Endothelial cell of umbilical vein (primary cell): ENCODE measurements around the gene PHOX2A. TPM values are rescaled to one million over a fixed set of nuclear protein-coding genes. Genes with fewer than 3 reads are reported as not detected.

Experiments used
- BruUV-seq: library from RNA; stranded (reverse); fragments of 400-500 nt; replicated peaks from 2 replicates; lab custom pipeline; 2021; lab: Mats Ljungman, UMichigan
- CTCF ChIA-PET: fragments of 300-600, 350-600 bp; sonication (Branson Sonifier 250); formaldehyde crosslinking; loops from one replicate; lab custom pipeline; 2021; ENCODE audit warnings: antibody characterized with exemption, inconsistent platforms; lab: Charles Lee
- POLR2A ChIA-PET: fragments of 300-600, 350-600 bp; sonication (Branson Sonifier 250); formaldehyde crosslinking; loops from one replicate; lab custom pipeline; 2021; ENCODE audit warnings: antibody characterized with exemption, inconsistent platforms; lab: Charles Lee
- DNase-seq: peaks from one replicate; pipeline ENCODE4 v3.0.0-alpha.2; 2011; ENCODE audit warnings: low read depth, low spot score
- FAIRE-seq: peaks from 2 replicates; lab custom pipeline; 2011; peaks lifted over from hg19 to GRCh38; lab: Jason Lieb, UNC
- H2AFZ ChIP-seq: 2 replicates; pipeline ENCODE4 v1.6.0; 2012; ENCODE audit warnings: low read depth, low read length, control low read depth, inconsistent platforms
- H3K27ac ChIP-seq: 2 replicates; pipeline ENCODE4 v1.5.1; 2011; ENCODE audit warnings: low read depth, mild to moderate bottlenecking, control low read depth, low read length, moderate library complexity; ENCODE audit not compliant: insufficient read depth
- H3K27me3 ChIP-seq, 2 experiments: 2 replicates each; pipeline versions ENCODE4 v1.6.0 to v1.6.1; 2011; ENCODE audit warnings: low read length in 2 of 2, mixed read lengths in 1 of 2; ENCODE audit not compliant: control insufficient read depth in 2 of 2, insufficient read depth in 2 of 2
- H3K36me3 ChIP-seq, 2 experiments: 2 replicates in 1 of 2; 3 replicates in 1 of 2; pipeline ENCODE4 v1.5.1; 2011; ENCODE audit warnings: low read length in 2 of 2, mild to moderate bottlenecking in 1 of 2, moderate library complexity in 1 of 2; ENCODE audit not compliant: control insufficient read depth in 2 of 2, insufficient read depth in 2 of 2; ENCODE audit errors: extremely low read depth in 1 of 2
- H3K4me1 ChIP-seq: 3 replicates; pipeline ENCODE4 v1.5.1; 2011; ENCODE audit warnings: mild to moderate bottlenecking, low read length; ENCODE audit not compliant: control insufficient read depth, insufficient read depth; ENCODE audit errors: extremely low read depth
- H3K4me2 ChIP-seq: 2 replicates; pipeline ENCODE4 v1.6.1; 2011; ENCODE audit warnings: low read length, control low read depth, mixed read lengths; ENCODE audit not compliant: insufficient read depth
- H3K4me3 ChIP-seq, 3 experiments: fragments of 200-600 bp in 1 of 3; sonication (generic), shearing (Covaris generic) in 1 of 3; replicated peaks in 1 of 3; 2 replicates each; pipeline ENCODE4 v1.5.1; 2011 to 2016; ENCODE audit warnings: control low read depth in 3 of 3, low read length in 3 of 3, mild to moderate bottlenecking in 2 of 3, inconsistent platforms in 1 of 3, low read depth in 1 of 3, moderate library complexity in 1 of 3; ENCODE audit not compliant: insufficient read depth in 1 of 3
- H3K79me2 ChIP-seq: 2 replicates; pipeline ENCODE4 v1.6.0; 2012; ENCODE audit warnings: low read length, inconsistent platforms; ENCODE audit not compliant: control insufficient read depth, insufficient read depth
- H3K9ac ChIP-seq: replicated peaks from 2 replicates; pipeline ENCODE3; 2011; ENCODE audit warnings: low read length, control low read depth; ENCODE audit not compliant: insufficient read depth; ENCODE audit errors: extremely low read depth
- H3K9me1 ChIP-seq: replicated peaks from 3 replicates; pipeline ENCODE4 v1.6.0; 2011; ENCODE audit warnings: mild to moderate bottlenecking, low read length; ENCODE audit not compliant: control insufficient read depth, insufficient read depth; ENCODE audit errors: extremely low read depth
- H3K9me3 ChIP-seq: replicated peaks from 2 replicates; pipeline ENCODE4 v1.5.1; 2012; ENCODE audit warnings: low read length, inconsistent platforms; ENCODE audit not compliant: control insufficient read depth, insufficient read depth
- H4K20me1 ChIP-seq: replicated peaks from 2 replicates; pipeline ENCODE3; 2011; ENCODE audit warnings: mild to moderate bottlenecking, low read length; ENCODE audit not compliant: control insufficient read depth, insufficient read depth; ENCODE audit errors: extremely low read depth
- EZH2 ChIP-seq: IDR thresholded peaks from 2 replicates; pipeline ENCODE4 v1.6.1; 2012; ENCODE audit warnings: borderline replicate concordance, low read depth, mild to moderate bottlenecking, moderate library complexity, low read length, inconsistent platforms; ENCODE audit not compliant: severe bottlenecking
- FOS ChIP-seq: IDR thresholded peaks from 2 replicates; pipeline ENCODE4 v1.6.1; 2011; ENCODE audit warnings: mild to moderate bottlenecking, low read length, moderate library complexity, borderline replicate concordance; ENCODE audit not compliant: insufficient read depth
- GATA2 ChIP-seq: IDR thresholded peaks from 2 replicates; pipeline ENCODE4 v1.7.0; 2011; ENCODE audit warnings: low read depth, mild to moderate bottlenecking, moderate library complexity, mixed read lengths, low read length; ENCODE audit not compliant: insufficient read length, insufficient read depth
- JUN ChIP-seq: IDR thresholded peaks from 2 replicates; pipeline ENCODE4 v1.6.1; 2011; ENCODE audit warnings: borderline replicate concordance, low read depth; ENCODE audit not compliant: insufficient read length, insufficient read depth
- MYC ChIP-seq: IDR thresholded peaks from one replicate; pipeline ENCODE4 v1.6.1; 2011; ENCODE audit warnings: mild to moderate bottlenecking, low read depth, low read length
- POLR2A ChIP-seq: IDR thresholded peaks from 2 replicates; pipeline ENCODE4 v1.6.1; 2012; ENCODE audit warnings: low read depth, mild to moderate bottlenecking, control low read depth, low read length
- POLR2AphosphoS5 ChIP-seq: IDR thresholded peaks from 2 replicates; pipeline ENCODE4 v1.6.1; 2012; ENCODE audit warnings: low read depth, mild to moderate bottlenecking, control low read depth, low read length, moderate library complexity; ENCODE audit not compliant: insufficient read depth
- dilution Hi-C: fragments of 300-500 bp; cut with MboI; formaldehyde crosslinking; loops from one replicate; pipeline ENCODE4 v1.15.0; 2019; ENCODE audit warnings: low sequenced_read_pairs; ENCODE audit not compliant: extremely low pct_ligation_motif_present
- intact Hi-C: fragments of 100-400 bp; cut with micrococcal nuclease; formaldehyde crosslinking; loops from one replicate; pipeline ENCODE4 v1.10.0; 2022
- polyA plus RNA-seq, 4 experiments: library from polyadenylated mRNA; depleted of rRNA in 3 of 4; stranded (reverse) in 3 of 4; unstranded in 1 of 4; fragments of >200 nt; gene quantifications; 2 replicates each; pipeline versions ENCODE4 v1.2.1 to v1.2.3, GENCODE V29; 2011 to 2012; ENCODE audit warnings: missing spikeins in 1 of 4
- total RNA-seq: library from RNA; stranded (reverse); gene quantifications from 2 replicates; pipeline ENCODE4 v1.2.3, GENCODE V29; 2021
- TF ChIP-seq, protein P1 (sequence below): IDR thresholded peaks from 2 replicates; pipeline ENCODE4 v1.6.1; 2011; ENCODE audit not compliant: insufficient read depth, insufficient read length
- TF ChIP-seq, protein P2 (sequence below), 2 donors: IDR thresholded peaks; 1 replicate in 1 of 2; 2 replicates in 1 of 2; pipeline ENCODE4 v1.5.1; 2011; ENCODE audit warnings: low read length in 2 of 2, mild to moderate bottlenecking in 2 of 2, moderate library complexity in 2 of 2, control low read depth in 1 of 2, inconsistent platforms in 1 of 2, low read depth in 1 of 2; ENCODE audit not compliant: insufficient read depth in 1 of 2; ENCODE audit errors: extremely low read depth in 1 of 2

The PHOX2A gene
- total and polyA plus RNA-seq, 2 donors (not counting 3 experiments of a cell fraction or from before 2014, with no cell fraction given) = not detected

DNA sequence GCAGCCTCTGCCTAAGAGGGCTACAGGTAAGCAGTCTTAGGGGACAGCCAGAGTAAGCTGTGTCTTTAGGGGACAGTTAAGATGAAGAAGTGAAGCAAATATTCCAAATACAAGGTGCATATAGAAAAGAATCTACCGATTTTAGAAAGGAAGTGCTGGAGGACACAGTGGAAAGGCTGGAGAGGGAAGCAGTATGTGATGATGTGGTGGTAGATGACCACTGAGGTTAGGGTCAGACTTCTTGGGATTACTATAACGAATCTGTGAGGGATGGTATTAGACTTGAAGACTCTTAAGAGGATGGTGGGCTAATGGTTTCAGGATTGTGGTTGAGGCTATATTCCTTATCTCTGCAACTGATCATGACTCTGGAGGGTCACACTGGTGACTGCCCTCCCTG, 40.0 kb upstream of the PHOX2A start:
- FAIRE-seq (no peak), DNase-seq (no peak)
- TF ChIP-seq, protein P1, sequence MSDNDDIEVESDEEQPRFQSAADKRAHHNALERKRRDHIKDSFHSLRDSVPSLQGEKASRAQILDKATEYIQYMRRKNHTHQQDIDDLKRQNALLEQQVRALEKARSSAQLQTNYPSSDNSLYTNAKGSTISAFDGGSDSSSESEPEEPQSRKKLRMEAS = no peak
- TF ChIP-seq JUN = no peak
- no peak for TF ChIP-seq MYC
- no peak for TF ChIP-seq GATA2
- TF ChIP-seq POLR2AphosphoS5 = no peak
- Histone ChIP-seq H3K9ac (no peak overlapping the region), H3K36me3 (no peaks in the 10 kb centered on the region), H2AFZ (no peak overlapping the region), H3K79me2 (no peaks in the 10 kb centered on the region), H3K4me2 (no peak overlapping the region), H3K9me1 (no peaks in the 10 kb centered on the region), H3K4me3 (no peak overlapping the region), H3K9me3 (no peaks in the 10 kb centered on the region), H3K27me3 (peaks cover 7 to 11% of the 10 kb centered on the region in 2 experiments), H3K4me1 (no peaks in the 10 kb centered on the region), H4K20me1 (no peaks in the 10 kb centered on the region), H3K27ac (no peak overlapping the region)
- BruUV-seq = no TSS peak
- ChIA-PET POLR2A (no interaction called here), CTCF (no interaction called here)
- dilution Hi-C loops (no loop called here), intact Hi-C loops (no loop called here)

DNA sequence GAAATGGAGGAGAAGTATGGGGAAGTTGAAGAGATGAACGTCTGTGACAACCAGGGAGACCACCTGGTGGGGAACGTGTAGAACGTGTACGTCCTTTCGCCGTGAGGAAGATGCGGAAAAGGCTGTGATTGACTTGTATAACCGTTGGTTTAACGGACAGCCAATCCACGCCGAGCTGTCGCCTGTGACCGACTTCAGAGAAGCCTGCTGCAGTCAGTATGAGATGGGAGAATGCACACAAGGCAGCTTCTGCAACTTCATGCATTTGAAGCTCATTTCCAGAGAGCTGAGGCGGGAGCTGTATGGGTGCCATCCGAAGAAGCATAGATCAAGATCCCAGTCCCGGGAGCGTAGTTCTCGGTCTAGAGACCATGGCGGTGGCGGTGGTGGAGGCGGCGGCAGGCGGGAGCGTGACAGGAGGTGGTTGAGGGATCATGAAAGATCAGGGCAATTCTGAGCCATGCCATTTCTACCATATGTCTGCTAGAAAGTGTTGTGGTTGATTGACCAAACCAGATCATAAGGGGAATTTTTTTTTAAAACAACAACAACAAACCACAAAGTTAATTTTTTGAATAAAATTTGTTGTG, 36.8 kb upstream of the PHOX2A start:
- H3K27ac ChIP-seq = no peak overlapping the region
- no TSS peak for BruUV-seq
- dilution Hi-C loops = no loop called here
- TF ChIP-seq POLR2AphosphoS5 (no peak), EZH2 (no peak), JUN (no peak), MYC (no peak), FOS (no peak), GATA2 (no peak), POLR2A (no peak)
- TF ChIP-seq, protein P2, sequence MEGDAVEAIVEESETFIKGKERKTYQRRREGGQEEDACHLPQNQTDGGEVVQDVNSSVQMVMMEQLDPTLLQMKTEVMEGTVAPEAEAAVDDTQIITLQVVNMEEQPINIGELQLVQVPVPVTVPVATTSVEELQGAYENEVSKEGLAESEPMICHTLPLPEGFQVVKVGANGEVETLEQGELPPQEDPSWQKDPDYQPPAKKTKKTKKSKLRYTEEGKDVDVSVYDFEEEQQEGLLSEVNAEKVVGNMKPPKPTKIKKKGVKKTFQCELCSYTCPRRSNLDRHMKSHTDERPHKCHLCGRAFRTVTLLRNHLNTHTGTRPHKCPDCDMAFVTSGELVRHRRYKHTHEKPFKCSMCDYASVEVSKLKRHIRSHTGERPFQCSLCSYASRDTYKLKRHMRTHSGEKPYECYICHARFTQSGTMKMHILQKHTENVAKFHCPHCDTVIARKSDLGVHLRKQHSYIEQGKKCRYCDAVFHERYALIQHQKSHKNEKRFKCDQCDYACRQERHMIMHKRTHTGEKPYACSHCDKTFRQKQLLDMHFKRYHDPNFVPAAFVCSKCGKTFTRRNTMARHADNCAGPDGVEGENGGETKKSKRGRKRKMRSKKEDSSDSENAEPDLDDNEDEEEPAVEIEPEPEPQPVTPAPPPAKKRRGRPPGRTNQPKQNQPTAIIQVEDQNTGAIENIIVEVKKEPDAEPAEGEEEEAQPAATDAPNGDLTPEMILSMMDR (IDR thresholded peaks at IDR 0.05; ENCODE audit: extremely low read depth in 1 of 2, insufficient read depth in 1 of 2, low read depth in 1 of 2, low read length in 2 of 2) = no peak
- TF ChIP-seq, protein P1 = no peak
- no peak overlapping the region for H3K9ac ChIP-seq
- no peak overlapping the region for H3K4me2 ChIP-seq
- DNase-seq (no peak), FAIRE-seq (no peak)
- no peaks in the 10 kb centered on the region for H3K36me3 ChIP-seq
- intact Hi-C loops = no loop called here
- no peaks in the 10 kb centered on the region for H3K9me1 ChIP-seq
- no peak overlapping the region for H3K4me3 ChIP-seq
- no peaks in the 10 kb centered on the region for H3K4me1 ChIP-seq
- H4K20me1 ChIP-seq = no peaks in the 10 kb centered on the region
- no peak overlapping the region for H2AFZ ChIP-seq
- H3K9me3 ChIP-seq = no peaks in the 10 kb centered on the region
- peaks cover 7 to 11% of the 10 kb centered on the region in 2 experiments for H3K27me3 ChIP-seq
- H3K79me2 ChIP-seq = no peaks in the 10 kb centered on the region
- ChIA-PET POLR2A (no interaction called here), CTCF (no interaction called here)
